Immature natural killer cell (primary cell): ENCODE measurements around the gene TLN1. TPM values are rescaled to one million over a fixed set of nuclear protein-coding genes. Genes with fewer than 3 reads are reported as not detected.
A peak's percentile ranks its signal among the peaks of the same experiment; 100 is the strongest.

Experiments used
- DNase-seq, 3 donors: peaks; one replicate each; pipeline ENCODE4 v3.0.0; 2022; ENCODE audit warnings: mixed read lengths in 1 of 3
- H3K27ac Mint-ChIP-seq, 6 donors: one replicate each; pipeline ENCODE4 v1.8.0; 2020; ENCODE audit warnings: mixed read lengths in 6 of 6, mild to moderate bottlenecking in 5 of 6, inconsistent platforms in 4 of 6, moderate library complexity in 3 of 6
- H3K27me3 Mint-ChIP-seq, 3 donors: one replicate each; pipeline ENCODE4 v1.8.0; 2020 to 2021; ENCODE audit warnings: low read depth in 3 of 3, mild to moderate bottlenecking in 3 of 3, mixed read lengths in 3 of 3, moderate library complexity in 3 of 3, inconsistent platforms in 1 of 3
- H3K36me3 Mint-ChIP-seq, 3 donors: one replicate each; pipeline ENCODE4 v1.8.0; 2020; ENCODE audit warnings: mixed read lengths in 3 of 3, inconsistent platforms in 2 of 3, mild to moderate bottlenecking in 2 of 3
- H3K4me1 Mint-ChIP-seq, 2 donors: one replicate each; pipeline ENCODE4 v1.8.0; 2020; ENCODE audit warnings: inconsistent platforms in 2 of 2, mild to moderate bottlenecking in 2 of 2, mixed read lengths in 2 of 2, moderate library complexity in 1 of 2
- H3K4me3 Mint-ChIP-seq, 5 donors: one replicate each; pipeline ENCODE4 v1.8.0; 2020; ENCODE audit warnings: mild to moderate bottlenecking in 5 of 5, mixed read lengths in 5 of 5, inconsistent platforms in 3 of 5, moderate library complexity in 3 of 5
- H3K9me3 Mint-ChIP-seq, 6 donors: one replicate each; pipeline ENCODE4 v1.8.0; 2020; ENCODE audit warnings: mild to moderate bottlenecking in 6 of 6, mixed read lengths in 6 of 6, inconsistent platforms in 4 of 6, moderate library complexity in 3 of 6
- polyA plus RNA-seq, 3 donors: library from polyadenylated mRNA; unstranded; fragments of 300-500 nt; fragmentation: Illumina TruSeq; gene quantifications; one replicate each; pipeline ENCODE4 v1.2.3, GENCODE V29; 2021

Gene TLN1
- polyA plus RNA-seq, 3 donors from 2014 or later, result 21.4 to 260 (median 61.5) TPM

GRCh38 chr9:35703906-35704672 is 27.9 kb downstream of the TLN1 start:
- no peaks in the 10 kb centered on the region for H3K9me3 Mint-ChIP-seq
- no peaks in the 10 kb centered on the region for H3K27me3 Mint-ChIP-seq
- no peaks in the 10 kb centered on the region for H3K4me1 Mint-ChIP-seq
- DNase-seq, result no peak
- peaks cover 16 to 56% (median 40%) of the 10 kb centered on the region in 3 donors for H3K36me3 Mint-ChIP-seq
- no peak overlapping the region for H3K4me3 Mint-ChIP-seq
- H3K27ac Mint-ChIP-seq, result peak overlapping the region in 2 of 6 donors; percentile 28 to 41

- no peaks in the 10 kb centered on the region for H3K9me3 Mint-ChIP-seq
- H3K27ac Mint-ChIP-seq, result peak overlapping the region in 1 of 6 donors; percentile 53
- no peaks in the 10 kb centered on the region for H3K27me3 Mint-ChIP-seq
- peaks cover 0 to 2% of the 10 kb centered on the region in 2 donors for H3K4me1 Mint-ChIP-seq
- DNase-seq, result no peak
- H3K36me3 Mint-ChIP-seq, result peaks cover 14 to 46% (median 33%) of the 10 kb centered on the region in 3 donors
- no peak overlapping the region for H3K4me3 Mint-ChIP-seq
These were observed 29.3 kb downstream of the TLN1 start for GRCh38 chr9:35702696-35703095.

- Mint-ChIP-seq H3K4me1 (peaks cover 9 to 10% of the 10 kb centered on the region in 2 donors), H3K27ac (no peak overlapping the region), H3K36me3 (peaks cover 13 to 39% (median 30%) of the 10 kb centered on the region in 3 donors), H3K27me3 (no peaks in the 10 kb centered on the region), H3K9me3 (no peaks in the 10 kb centered on the region), H3K4me3 (no peak overlapping the region)
- DNase-seq, result no peak
These were observed 31.1 kb downstream of the TLN1 start for GRCh38 chr9:35700942-35701341.

- Mint-ChIP-seq H3K9me3 (no peaks in the 10 kb centered on the region), H3K36me3 (peaks cover 13 to 35% (median 30%) of the 10 kb centered on the region in 3 donors), H3K27me3 (no peaks in the 10 kb centered on the region), H3K4me3 (no peak overlapping the region), H3K4me1 (peaks cover 9 to 10% of the 10 kb centered on the region in 2 donors), H3K27ac (no peak overlapping the region)
- no peak for DNase-seq
These were observed 32.0 kb downstream of the TLN1 start for GRCh38 chr9:35700031-35700430.

GRCh38 chr9:35698231-35698630 is 33.8 kb downstream of the TLN1 start:
- Mint-ChIP-seq H3K27me3 (no peaks in the 10 kb centered on the region), H3K27ac (peak overlapping the region in 3 of 6 donors; percentile 4 to 22 (median 7)), H3K36me3 (peaks cover 12 to 20% (median 17%) of the 10 kb centered on the region in 3 donors), H3K4me3 (no peak overlapping the region), H3K4me1 (peaks cover 9 to 10% of the 10 kb centered on the region in 2 donors), H3K9me3 (no peaks in the 10 kb centered on the region)
- no peak for DNase-seq

GRCh38 chr9:35697486-35697885 is 34.5 kb downstream of the TLN1 start:
- Mint-ChIP-seq H3K36me3 (peaks cover 5 to 13% (median 12%) of the 10 kb centered on the region in 3 donors), H3K9me3 (no peaks in the 10 kb centered on the region), H3K4me1 (peaks cover 9 to 10% of the 10 kb centered on the region in 2 donors), H3K27ac (peak overlapping the region in 3 of 6 donors; percentile 4 to 50 (median 45)), H3K27me3 (no peaks in the 10 kb centered on the region), H3K4me3 (no peak overlapping the region)
- DNase-seq, result no peak

- Mint-ChIP-seq H3K4me1 (peaks cover 14 to 15% of the 10 kb centered on the region in 2 donors), H3K9me3 (no peaks in the 10 kb centered on the region), H3K36me3 (peaks cover 5 to 13% (median 12%) of the 10 kb centered on the region in 3 donors), H3K27me3 (no peaks in the 10 kb centered on the region), H3K27ac (peak overlapping the region; percentile 77 to 86 (median 84)), H3K4me3 (no peak overlapping the region)
- DNase-seq, result peak; percentile 58 to 67 (median 65)
These were observed 35.3 kb downstream of the TLN1 start for GRCh38 chr9:35696520-35697215.

GRCh38 chr9:35695943-35696401 is 36.0 kb downstream of the TLN1 start:
- no peak for DNase-seq
- Mint-ChIP-seq H3K36me3 (peaks cover 5 to 13% (median 12%) of the 10 kb centered on the region in 3 donors), H3K4me3 (no peak overlapping the region), H3K4me1 (peaks cover 21 to 22% of the 10 kb centered on the region in 2 donors), H3K27ac (peak overlapping the region in 4 of 6 donors; percentile 77 to 86 (median 84)), H3K27me3 (peaks cover 0 to 2% (median 0%) of the 10 kb centered on the region in 3 donors), H3K9me3 (no peaks in the 10 kb centered on the region)

- H3K36me3 Mint-ChIP-seq, result peaks cover 5 to 7% (median 6%) of the 10 kb centered on the region in 3 donors
- no peaks in the 10 kb centered on the region for H3K9me3 Mint-ChIP-seq
- H3K27ac Mint-ChIP-seq, result peak overlapping the region; percentile 20 to 89 (median 70)
- H3K4me3 Mint-ChIP-seq, result peak overlapping the region; percentile 88 to 94 (median 89)
- H3K4me1 Mint-ChIP-seq, result peaks cover 20 to 27% of the 10 kb centered on the region in 2 donors
- peaks cover 0 to 4% (median 3%) of the 10 kb centered on the region in 3 donors for H3K27me3 Mint-ChIP-seq
- no peak for DNase-seq
These were observed 40.2 kb downstream of the TLN1 start for GRCh38 chr9:35691757-35692301.

- no peaks in the 10 kb centered on the region for H3K9me3 Mint-ChIP-seq
- peaks cover under 1 to 2% (median under 1%) of the 10 kb centered on the region in 3 donors for H3K36me3 Mint-ChIP-seq
- peaks cover 15 to 22% of the 10 kb centered on the region in 2 donors for H3K4me1 Mint-ChIP-seq
- H3K27me3 Mint-ChIP-seq, result peaks cover 0 to 4% (median 3%) of the 10 kb centered on the region in 3 donors
- peak overlapping the region; percentile 53 to 89 (median 76) for H3K27ac Mint-ChIP-seq
- no peak for DNase-seq
- peak overlapping the region; percentile 88 to 94 (median 89) for H3K4me3 Mint-ChIP-seq
These were observed 40.7 kb downstream of the TLN1 start for GRCh38 chr9:35691334-35691650.

GRCh38 chr9:35690614-35691333 is 41.2 kb downstream of the TLN1 start:
- H3K4me1 Mint-ChIP-seq, result peaks cover 13 to 19% of the 10 kb centered on the region in 2 donors
- H3K9me3 Mint-ChIP-seq, result no peaks in the 10 kb centered on the region
- no peaks in the 10 kb centered on the region for H3K36me3 Mint-ChIP-seq
- H3K27me3 Mint-ChIP-seq, result peaks cover 0 to 4% (median 3%) of the 10 kb centered on the region in 3 donors
- H3K27ac Mint-ChIP-seq, result peak overlapping the region; percentile 53 to 89 (median 76)
- H3K4me3 Mint-ChIP-seq, result peak overlapping the region; percentile 88 to 94 (median 89)
- DNase-seq, result peak; percentile 38 to 45 (median 43)

GRCh38 chr9:35690294-35690613 is 41.7 kb downstream of the TLN1 start:
- H3K4me3 Mint-ChIP-seq, result peak overlapping the region; percentile 74 to 94 (median 81)
- DNase-seq, result no peak
- no peaks in the 10 kb centered on the region for H3K36me3 Mint-ChIP-seq
- peaks cover 0 to 4% (median 3%) of the 10 kb centered on the region in 3 donors for H3K27me3 Mint-ChIP-seq
- no peaks in the 10 kb centered on the region for H3K9me3 Mint-ChIP-seq
- peaks cover 13 to 19% of the 10 kb centered on the region in 2 donors for H3K4me1 Mint-ChIP-seq
- peak overlapping the region in 1 of 6 donors; percentile 45 for H3K27ac Mint-ChIP-seq
